PC-9 (cell line): Measurements from ENCODE around the gene DDHD1.

Experiments
- CTCF ChIP-seq: fragments of 200-600 bp; sonication (generic); conservative IDR thresholded peaks from 2 replicates; pipeline ENCODE4 v1.6.1; 2017; ENCODE audit warnings: mixed run types, antibody characterized with exemption, mild to moderate bottlenecking, moderate library complexity
- EZH2 ChIP-seq: fragments of 200-600 bp; sonication (generic); IDR thresholded peaks from 2 replicates; pipeline ENCODE4 v1.8.0; 2017; ENCODE audit warnings: antibody characterized with exemption, low read depth

- no peak for TF ChIP-seq CTCF
- no peak for TF ChIP-seq EZH2
Measured at GRCh38 chr14:53054457-53054856, 98.7 kb downstream of the DDHD1 start.
